Activated naive CD4-positive, alpha-beta T cell treated with anti-CD3 and anti-CD28 coated beads, Interleukin-2, amount 50 U/mL, for 16 hours (primary cell): ENCODE measurements around the gene SLC26A1.
"Not testable (repeated sequence)": the region's sequence is repeated elsewhere in the genome, so short reads cannot be mapped to it uniquely, and the experiment has no call there.

Source experiments
- DNase-seq: peaks from one replicate; pipeline ENCODE4 v3.0.0-alpha.2; 2020

The SLC26A1 gene

DNA sequence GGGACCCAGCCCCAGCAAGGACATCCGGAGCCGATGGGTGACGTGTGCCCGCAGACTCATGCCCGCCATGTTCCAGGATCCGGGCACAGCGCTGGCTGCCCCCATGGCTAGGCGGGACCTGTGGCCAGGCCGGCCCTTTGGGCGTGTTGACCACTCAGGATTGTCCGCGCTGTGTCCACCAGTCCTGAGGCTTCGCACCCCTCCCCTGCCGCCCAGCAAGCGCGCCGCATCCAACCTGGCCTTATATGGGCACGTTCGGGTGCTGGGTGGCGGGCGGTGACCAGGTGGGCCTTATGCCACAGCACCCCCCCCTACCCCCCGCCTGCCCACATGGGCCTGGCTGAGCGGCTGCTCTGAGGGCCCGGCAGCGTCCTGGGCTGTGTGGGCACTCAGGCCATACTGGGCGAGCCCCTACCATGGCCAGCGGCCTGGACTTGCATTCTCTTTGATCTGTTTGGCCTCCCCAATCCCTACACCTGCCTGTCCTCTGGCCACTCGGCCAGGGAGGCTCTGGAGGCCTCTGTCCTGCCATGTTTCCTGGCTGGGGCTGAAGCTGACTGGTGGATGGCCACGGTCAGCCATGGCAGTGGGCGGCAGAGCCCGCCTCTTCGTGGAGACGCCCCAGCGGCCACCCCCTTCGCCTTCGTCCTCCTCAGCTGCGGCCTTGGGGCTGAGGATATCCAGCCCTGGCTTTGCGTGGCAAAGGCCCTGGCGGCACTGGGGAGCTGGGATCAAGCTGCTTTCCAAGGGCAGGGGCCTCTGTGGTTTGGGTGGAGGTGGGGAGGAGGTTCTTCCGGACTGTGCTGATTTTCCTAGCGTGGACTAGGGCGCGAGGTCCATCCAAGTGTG, 20.2 kb upstream of the SLC26A1 start:
- no peak for DNase-seq

DNA sequence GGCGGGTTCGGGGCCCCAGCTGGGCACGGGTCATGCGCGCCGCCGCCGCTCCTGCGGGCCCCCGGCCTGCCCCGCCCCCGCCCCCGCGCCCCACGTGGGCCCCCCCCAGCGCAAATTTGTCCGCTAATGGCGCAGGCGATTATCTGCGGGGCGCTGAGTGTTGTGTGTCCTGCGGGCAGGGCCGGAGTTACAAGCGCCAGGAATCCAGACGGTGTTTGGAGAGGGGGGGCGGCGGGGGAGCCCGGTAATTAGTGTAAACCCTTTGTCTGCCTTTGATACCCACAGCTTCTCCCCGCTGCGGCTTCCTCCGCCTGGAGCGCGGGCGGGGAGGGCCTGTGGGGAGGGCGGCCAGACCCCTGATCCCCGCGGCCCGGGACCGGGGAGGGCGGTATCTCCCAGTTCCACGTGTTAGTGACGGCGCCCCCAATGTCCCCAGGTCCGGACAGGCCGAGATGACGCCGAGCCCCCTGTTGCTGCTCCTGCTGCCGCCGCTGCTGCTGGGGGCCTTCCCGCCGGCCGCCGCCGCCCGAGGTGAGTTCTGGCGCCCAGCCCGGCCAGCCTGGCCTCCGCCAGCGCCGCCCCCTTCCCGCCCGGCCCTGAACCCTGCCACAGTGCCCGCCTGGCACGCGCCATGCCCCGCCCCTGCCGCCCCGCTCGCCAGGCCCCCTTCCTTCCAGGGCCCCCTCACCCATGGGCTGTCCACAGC, 19.0 kb upstream of the SLC26A1 start:
- DNase-seq, result peak; percentile 35

DNA sequence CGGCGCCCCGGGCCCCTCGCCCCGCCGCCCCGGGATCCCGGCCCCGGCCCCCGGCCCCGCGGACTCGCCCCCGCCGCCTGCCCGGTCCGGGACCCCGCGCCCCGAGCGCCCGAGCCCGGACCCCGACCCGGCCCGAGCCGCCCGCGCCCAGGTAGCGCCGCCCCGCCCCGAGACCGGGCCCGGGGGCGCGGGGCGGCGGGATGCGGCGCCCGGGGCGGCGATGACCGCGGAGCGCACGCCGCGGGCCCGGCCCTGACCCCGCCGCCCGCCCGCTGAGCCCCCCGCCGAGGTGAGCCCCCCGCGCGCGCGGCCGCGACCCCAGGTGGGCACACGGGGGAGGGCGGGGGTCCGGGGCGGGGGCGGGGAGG, 18.4 kb upstream of the SLC26A1 start:
- no peak for DNase-seq

DNA sequence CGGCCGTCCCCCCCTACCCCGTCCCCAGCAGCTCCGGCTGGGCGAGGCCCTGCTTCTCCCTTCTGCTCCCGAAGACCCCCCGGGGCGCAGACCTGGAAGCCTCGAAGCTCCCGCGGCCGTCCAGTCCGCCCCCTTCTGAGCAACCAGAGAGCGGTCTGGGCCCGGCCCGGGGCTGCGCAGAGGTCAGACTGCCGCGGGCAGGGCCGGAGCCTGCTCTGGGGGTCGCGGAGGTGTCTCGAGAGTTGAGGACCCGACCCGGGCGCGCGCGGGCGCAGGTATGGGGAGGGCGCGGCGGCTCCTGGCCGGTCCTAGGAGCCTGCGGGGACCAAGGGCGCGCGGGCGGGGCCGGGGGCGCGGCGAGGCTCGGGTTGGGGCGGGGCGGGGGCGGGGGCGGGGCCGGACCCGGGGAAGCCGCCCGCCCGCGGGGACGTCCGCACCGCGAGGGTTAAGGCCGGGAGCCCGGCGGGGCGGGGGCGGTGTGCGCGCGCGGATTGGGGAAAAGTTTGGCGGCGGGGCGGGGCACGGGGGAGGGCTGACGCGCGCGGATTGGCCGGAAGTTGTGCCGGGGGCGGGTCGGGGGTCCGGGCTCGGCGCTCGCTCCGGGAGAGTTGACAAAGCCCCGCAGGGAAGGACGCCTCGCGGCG, 17.9 kb upstream of the SLC26A1 start, which contains the start of gene FGFRL1:
FGFRL1 (plus strand) TSS at position 605 of the 644 bp plus-strand sequence. CDS start 860 bp downstream, outside the sequence.
- DNase-seq, result peak; percentile 92

DNA sequence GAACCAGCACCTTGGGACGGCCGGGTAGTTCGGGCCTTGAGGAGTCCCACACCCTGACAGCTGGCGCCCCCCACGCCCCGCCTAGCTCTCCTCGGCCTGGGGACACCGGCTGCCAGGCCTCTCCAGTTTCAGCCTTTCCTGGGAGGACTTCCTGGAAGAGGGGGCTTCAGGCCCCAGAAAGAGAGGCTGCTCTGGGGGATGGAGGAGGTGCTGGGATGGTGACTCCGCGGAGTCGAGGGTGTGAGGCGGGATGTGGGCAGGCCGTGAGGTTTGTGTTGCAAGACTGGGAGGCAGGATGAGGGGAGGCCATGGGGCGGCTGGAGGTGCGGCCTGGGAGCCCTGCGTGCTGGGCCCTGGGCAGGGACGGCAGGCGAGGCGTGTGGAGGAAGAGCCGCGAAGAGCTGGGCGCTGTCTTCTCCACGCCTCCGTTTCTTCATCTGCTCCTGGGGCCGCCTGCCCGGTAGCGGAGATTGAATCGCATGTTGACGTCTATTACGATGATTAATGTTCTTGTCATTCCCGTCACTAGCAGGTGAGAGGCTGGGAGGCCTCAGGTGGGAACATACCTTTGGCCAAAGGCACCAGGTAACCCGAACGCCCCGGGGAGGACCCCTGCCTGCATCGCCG, 17.3 kb upstream of the SLC26A1 start:
- peak; percentile 62 for DNase-seq

DNA sequence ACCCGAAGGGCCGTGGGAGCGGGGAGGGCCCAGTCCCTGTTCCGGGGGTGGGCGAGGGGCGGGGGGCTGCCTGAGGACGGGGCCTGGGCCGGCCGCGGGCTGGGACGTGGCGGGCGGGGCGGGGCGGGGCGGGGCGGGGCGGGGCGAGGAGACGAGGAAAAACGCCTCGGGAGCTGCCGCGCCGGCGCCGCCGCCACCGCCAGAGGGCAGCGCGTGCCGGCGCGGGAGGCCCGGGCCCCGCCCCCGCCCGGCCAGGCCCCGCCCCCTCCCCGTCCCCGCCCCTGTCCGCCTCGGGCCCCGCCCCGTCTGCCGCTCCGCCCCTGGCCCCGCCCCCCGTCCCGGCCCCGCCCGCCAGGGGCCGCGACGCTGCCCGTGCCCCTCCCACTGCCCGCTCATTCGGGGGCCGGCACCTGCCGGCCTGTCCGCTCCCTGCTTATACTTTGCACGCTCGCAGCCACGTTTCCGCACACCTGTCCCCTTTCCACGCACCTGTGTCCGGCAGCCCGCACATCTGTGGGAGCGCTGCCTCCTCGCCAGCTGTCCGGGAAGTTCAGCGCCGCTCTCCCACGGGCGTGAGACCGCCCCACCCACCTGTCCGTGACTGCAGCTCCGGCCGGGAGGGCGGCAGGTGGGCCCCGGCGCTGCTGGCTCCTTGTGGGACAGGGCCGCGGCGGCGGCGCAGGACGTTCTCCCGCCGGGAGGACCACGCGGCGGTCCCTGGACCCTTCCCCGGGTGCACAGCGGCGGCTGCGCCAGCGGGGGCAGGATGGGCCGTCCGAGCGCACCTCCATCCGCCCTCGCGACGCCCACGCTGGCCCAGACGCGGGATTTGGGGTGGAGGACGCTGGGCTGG, 16.6 kb upstream of the SLC26A1 start:
- peak; percentile 61 for DNase-seq

- peak; percentile 41 for DNase-seq
Measured at GRCh38 chr4:1008840-1009541, 15.8 kb upstream of the SLC26A1 start.

GRCh38 chr4:1006856-1007255, 13.7 kb upstream of the SLC26A1 start:
- no peak for DNase-seq

DNA sequence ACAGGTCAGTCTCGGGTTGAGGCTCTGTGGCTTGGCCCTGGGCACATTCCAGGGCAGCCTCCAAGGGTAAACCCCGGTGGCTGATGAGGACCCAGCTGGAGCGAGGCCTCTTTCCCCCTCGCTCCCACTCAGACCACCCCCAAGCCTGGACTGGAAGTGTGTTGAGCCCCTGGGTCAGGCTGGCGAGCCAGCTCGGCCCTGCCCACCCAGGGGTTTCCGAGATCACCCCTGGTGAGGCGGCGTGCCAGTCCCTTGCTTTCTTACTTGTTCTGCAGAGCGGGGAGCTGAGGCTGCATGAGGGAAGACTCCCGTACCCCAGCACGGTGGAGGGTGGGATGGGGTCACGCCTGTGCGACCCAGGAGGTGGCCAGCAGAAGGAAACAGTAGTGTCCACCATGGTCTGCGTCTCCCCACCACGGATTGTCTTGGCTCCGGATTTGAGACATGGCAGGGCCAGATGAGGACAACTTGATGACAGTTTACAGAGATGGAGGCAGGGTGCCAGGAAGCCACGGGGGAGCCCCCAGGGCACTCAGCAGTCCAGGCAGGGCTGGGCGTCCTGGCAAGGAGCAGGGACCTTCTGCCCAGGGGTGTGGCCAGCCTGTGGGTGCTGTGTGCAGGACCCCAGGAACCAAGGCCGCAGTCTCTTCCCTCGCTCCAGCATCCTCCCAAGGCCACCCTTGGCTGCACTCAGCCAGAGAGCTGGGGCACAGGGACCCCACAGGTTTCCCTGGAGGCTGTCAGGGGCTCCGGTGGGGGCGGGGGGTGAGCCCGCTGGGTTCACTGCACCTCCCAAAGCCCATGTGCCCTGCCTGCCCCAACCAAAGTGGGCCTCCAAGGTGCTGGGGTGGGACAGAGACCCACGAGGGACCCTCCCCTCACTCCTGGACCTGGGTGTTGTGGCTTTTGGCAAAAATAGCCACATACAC, 11.6 kb upstream of the SLC26A1 start:
- no peak for DNase-seq

- DNase-seq, result no peak
Measured at GRCh38 chr4:1004071-1004418, 10.8 kb upstream of the SLC26A1 start.

- no peak for DNase-seq
Measured at GRCh38 chr4:1003271-1004070, 10.3 kb upstream of the SLC26A1 start.

DNA sequence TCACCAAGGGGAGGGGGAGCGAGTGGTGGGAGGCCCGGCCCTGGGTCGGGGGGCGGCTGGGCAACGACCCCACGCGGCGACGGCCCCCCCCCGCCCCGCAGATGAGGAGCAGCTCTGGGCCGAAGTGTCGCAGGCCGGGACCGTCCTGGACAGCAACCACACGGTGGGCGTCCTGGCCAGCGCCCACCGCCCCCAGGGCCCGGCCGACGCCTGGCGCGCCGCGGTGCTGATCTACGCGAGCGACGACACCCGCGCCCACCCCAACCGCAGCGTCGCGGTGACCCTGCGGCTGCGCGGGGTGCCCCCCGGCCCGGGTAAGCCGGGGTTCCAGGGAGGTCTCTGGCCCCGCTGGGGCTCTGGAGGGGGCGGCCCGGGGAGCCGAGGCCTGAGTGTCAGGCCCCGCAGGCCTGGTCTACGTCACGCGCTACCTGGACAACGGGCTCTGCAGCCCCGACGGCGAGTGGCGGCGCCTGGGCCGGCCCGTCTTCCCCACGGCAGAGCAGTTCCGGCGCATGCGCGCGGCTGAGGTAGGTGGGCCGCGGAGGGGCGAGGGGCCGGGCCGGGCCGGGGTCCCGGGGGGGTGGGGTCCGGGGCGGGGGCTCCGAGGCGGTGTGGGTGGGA, 9.5 kb upstream of the SLC26A1 start:
- DNase-seq, result no peak

GRCh38 chr4:1002131-1002630, 9.0 kb upstream of the SLC26A1 start:
- DNase-seq, result no peak

- no peak for DNase-seq
Measured at GRCh38 chr4:1001561-1002130, 8.4 kb upstream of the SLC26A1 start.

GRCh38 chr4:1000686-1001260, 7.6 kb upstream of the SLC26A1 start:
- no peak for DNase-seq

DNA sequence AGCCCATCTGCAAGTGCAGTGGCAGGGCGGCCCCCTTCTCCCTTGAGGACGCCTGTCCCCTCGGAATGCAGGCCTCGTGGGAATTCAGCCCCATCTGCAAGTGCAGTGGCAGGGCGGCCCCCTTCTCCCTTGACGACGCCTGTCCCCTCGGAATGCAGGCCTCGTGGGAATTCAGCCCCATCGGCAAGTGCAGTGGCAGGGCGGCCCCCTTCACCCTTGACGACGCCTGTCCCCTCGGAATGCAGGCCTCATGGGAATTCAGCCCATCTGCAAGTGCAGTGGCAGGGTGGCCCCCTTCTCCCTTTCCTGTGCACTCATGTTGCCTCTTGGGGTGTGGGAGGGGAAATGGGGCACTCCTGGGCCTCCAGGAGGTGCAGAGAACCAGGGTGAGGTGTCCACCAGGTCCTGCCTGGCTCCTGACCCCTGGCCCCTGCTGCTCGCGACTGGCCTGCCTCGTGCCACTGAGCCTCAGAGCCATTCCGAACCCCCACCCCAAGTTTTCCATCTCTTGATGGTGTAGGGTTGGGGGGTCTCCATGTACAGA, 6.8 kb upstream of the SLC26A1 start:
- DNase-seq, result no peak

GRCh38 chr4:999240-999863, 6.1 kb upstream of the SLC26A1 start:
- DNase-seq, result not testable (repeated sequence)
